C4-2B (cell line): ENCODE results near the gene ATP1A4.

ENCODE experiments used
- H3K27ac ChIP-seq: fragments of 450-650 bp; 2 replicates; pipeline ENCODE4 v1.5.1; 2017
- ZFX ChIP-seq: fragments of 450-650 bp; IDR thresholded peaks from 2 replicates; pipeline ENCODE4 v1.6.1; 2017
- TF ChIP-seq, protein P1 (sequence below): fragments of 450-650 bp; conservative IDR thresholded peaks from 2 replicates; pipeline ENCODE4 v1.5.1; 2017; ENCODE audit warnings: mild to moderate bottlenecking

The ATP1A4 gene

DNA sequence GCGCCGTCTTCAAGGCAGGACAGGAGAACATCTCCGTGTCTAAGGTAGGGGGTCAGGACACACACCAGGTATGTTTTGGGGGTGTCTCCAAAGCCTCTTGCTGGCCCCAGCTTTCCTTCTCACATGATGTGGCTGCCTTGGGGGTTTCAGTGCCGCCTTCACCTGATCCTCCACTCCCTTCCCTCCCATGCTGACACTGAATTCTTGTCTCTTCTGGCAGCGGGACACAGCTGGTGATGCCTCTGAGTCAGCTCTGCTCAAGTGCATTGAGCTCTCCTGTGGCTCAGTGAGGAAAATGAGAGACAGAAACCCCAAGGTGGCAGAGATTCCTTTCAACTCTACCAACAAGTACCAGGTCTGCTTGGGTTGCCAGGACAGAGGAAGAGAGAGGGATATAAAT lies 22.4 kb upstream of the ATP1A4 start:
- no peak for TF ChIP-seq ZFX
- TF ChIP-seq, protein P1, sequence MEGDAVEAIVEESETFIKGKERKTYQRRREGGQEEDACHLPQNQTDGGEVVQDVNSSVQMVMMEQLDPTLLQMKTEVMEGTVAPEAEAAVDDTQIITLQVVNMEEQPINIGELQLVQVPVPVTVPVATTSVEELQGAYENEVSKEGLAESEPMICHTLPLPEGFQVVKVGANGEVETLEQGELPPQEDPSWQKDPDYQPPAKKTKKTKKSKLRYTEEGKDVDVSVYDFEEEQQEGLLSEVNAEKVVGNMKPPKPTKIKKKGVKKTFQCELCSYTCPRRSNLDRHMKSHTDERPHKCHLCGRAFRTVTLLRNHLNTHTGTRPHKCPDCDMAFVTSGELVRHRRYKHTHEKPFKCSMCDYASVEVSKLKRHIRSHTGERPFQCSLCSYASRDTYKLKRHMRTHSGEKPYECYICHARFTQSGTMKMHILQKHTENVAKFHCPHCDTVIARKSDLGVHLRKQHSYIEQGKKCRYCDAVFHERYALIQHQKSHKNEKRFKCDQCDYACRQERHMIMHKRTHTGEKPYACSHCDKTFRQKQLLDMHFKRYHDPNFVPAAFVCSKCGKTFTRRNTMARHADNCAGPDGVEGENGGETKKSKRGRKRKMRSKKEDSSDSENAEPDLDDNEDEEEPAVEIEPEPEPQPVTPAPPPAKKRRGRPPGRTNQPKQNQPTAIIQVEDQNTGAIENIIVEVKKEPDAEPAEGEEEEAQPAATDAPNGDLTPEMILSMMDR: no peak
- H3K27ac ChIP-seq: no peak overlapping the region

DNA sequence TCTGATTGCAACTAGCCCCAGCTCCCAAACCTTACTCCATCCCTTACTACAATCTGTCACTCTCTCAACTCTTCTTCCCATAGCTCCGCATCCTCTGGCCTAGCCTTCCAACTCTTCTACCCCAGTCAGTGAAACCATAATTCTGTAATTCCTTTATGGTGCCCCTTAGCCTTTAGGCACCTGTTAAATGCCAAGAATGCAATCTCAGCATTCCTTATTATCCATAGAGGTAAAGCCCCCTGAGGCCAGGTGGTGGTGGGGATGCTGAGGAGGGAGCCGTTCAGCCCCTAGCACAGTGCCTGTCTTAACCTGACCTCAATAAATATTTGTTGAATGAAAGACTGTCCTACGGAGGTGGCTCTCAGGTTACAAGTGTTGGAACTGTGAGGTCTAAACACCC lies 21.8 kb upstream of the ATP1A4 start:
- TF ChIP-seq, protein P1: no peak
- TF ChIP-seq ZFX: no peak
- H3K27ac ChIP-seq: no peak overlapping the region

DNA sequence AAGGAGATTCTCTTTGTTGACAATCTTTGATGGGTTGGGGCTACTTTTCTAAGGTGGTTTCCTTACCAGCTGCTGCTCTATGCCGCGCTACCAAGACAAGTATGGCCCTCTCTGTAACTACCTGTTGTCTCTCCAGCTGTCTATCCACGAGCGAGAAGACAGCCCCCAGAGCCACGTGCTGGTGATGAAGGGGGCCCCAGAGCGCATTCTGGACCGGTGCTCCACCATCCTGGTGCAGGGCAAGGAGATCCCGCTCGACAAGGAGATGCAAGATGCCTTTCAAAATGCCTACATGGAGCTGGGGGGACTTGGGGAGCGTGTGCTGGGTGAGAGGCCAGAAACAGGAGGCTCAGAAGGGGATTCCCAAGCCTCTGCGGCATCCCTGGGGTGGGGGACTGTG lies 21.4 kb upstream of the ATP1A4 start:
- H3K27ac ChIP-seq: peak overlapping the region; percentile 79; the same call in 1 of the 2 replicates
- TF ChIP-seq, protein P1: no peak
- TF ChIP-seq ZFX: no peak

DNA sequence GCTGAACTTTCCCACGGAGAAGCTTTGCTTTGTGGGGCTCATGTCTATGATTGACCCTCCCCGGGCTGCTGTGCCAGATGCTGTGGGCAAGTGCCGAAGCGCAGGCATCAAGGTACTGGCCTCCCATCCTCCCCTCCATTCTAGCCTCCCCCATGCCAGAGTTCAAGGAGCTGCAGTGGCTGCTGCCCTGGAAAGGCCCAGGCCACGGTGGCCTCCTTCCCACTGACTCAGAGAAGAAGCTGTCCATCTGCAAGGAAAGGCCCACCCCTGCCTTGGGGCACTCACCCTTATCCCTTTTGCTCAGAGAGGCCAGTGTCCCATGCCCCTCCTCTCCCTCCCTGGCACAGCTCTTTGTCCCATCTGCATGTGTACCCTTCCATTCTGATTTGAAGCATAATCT lies 20.9 kb upstream of the ATP1A4 start:
- H3K27ac ChIP-seq: peak overlapping the region; percentile 79
- TF ChIP-seq ZFX: no peak
- TF ChIP-seq, protein P1: no peak

DNA sequence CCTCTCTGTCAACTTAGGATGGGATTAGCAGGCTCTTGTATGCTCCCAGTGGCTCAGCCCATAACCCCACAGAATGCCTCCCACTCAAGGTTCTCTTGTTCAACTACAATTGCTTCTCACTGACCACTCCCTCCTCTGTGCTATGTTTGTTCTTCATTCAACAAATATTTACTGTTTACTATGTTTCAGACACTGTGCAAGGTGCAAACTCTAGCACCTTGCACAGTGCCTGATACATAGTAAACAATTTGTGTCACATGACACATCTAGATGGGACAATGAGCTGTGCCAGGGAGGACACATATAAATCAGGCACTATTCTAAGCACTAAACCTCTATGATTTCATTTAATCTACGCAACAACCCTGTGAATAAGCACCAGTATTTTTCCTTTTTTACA lies 20.5 kb upstream of the ATP1A4 start:
- TF ChIP-seq, protein P1: no peak
- no peak for TF ChIP-seq ZFX
- peak overlapping the region; percentile 79 for H3K27ac ChIP-seq

DNA sequence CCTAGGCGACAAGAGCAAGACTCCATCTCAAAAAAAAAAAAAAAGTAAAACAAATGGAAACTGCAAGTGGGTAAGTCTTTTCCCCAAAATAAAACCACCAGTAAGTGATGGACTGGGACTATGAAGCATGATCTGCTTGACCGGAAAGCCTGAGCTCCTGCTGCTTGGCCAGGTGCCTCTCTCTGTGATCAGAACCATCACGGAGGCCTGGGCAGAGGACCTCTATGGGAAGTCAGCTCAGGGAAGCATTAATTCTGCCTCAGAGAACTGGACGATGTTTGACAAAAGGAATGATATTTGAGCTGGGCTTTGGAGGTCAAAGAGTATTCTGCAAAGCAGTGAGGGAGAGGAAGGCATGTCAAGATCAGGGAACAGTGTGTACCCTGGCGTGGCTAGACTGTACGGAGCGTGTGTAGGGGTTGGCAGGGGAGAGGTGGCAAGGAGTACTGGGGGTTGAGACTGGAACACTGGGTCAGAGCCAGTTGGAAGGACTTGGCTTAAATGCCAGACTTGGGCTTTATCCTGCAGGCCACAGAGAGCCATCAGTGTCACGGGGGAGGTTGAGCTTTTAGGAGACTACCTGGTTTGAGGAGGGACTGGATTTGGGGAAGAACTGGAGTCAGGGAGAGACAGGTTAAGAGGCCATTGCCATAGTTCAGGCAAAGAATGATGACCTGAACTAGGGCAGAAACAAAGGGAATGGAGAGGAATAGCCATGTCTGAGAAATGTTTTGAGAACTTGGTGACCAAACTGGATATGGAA lies 19.4 kb upstream of the ATP1A4 start:
- H3K27ac ChIP-seq: peak overlapping the region; percentile 79
- TF ChIP-seq, protein P1: no peak
- no peak for TF ChIP-seq ZFX

DNA sequence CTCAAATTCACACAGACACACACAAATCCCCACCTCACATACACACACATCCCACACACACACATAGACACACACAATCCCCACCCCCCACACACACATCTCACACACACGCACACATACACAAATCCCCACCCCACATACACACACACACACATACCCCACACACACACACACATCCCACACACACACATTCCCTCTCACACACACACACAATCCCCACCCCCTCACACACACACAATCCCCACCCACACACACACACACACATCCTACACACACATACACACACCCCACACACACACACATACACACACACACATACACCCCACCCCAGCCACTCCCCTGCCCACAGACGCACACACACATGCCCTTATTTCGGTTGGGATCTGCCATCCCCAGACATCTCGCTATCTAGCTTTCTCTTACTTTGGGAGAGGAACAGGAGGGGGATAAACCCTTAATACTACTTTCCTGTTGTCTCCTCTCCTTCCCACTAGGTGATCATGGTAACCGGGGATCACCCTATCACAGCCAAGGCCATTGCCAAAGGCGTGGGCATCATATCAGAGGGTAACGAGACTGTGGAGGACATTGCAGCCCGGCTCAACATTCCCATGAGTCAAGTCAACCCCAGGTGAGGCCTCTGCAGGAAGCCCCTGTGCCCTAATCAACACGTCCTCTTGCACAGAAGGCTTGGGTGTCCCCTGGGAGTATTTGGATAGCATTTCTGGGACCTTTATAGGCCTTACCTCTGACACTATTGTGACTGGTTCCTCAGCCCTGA lies 17.2 kb upstream of the ATP1A4 start:
- no peak overlapping the region for H3K27ac ChIP-seq
- TF ChIP-seq, protein P1: no peak
- TF ChIP-seq ZFX: no peak
